Fibroblast of gingiva (primary cell): ENCODE data around the gene GPBP1.
"Not testable (repeated sequence)": the region's sequence is repeated elsewhere in the genome, so short reads cannot be mapped to it uniquely, and the experiment has no call there.

ENCODE experiments used
- DNase-seq: peaks from one replicate; pipeline ENCODE4 v3.0.0-alpha.2; 2011; ENCODE audit warnings: low read depth

The GPBP1 gene

DNA sequence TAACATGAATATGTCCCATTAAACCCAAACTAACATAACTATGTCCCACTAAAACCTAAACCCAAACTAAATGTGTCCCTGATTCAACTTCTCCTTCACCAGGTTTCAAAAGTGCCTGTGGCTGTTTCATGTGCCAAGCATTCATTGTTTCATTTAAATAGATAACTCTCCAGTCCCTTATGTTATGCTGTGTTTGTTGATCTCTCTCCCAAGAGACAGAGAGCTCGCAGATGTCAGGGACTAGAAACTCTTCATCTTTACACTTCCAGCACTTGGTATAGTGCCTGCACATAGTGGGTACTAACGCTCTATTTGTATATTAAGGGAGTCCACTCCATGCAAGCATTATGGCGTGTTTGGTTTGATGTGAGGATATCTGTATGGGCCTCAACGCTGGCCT is 118.0 kb downstream of the GPBP1 start:
- DNase-seq, result no peak

DNA sequence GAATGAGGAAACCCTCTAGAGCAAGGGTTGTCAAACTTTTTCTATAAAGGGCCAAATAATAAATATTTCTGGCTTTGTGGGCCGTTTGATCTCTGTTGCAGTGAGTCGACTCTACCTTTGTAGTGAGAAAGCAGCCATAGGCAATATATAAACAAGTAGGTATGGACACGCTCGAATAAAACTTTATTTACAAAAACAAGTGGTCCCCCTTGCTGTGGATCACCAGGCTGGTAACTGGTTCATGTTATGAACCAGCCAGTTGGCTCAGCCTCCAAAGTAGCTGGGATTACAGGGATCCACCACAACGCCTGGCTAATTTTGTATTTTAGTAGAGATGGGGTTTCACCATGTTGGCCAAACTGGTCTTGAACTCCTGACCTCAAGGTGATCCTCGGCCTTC is 118.5 kb downstream of the GPBP1 start:
- no peak for DNase-seq

DNA sequence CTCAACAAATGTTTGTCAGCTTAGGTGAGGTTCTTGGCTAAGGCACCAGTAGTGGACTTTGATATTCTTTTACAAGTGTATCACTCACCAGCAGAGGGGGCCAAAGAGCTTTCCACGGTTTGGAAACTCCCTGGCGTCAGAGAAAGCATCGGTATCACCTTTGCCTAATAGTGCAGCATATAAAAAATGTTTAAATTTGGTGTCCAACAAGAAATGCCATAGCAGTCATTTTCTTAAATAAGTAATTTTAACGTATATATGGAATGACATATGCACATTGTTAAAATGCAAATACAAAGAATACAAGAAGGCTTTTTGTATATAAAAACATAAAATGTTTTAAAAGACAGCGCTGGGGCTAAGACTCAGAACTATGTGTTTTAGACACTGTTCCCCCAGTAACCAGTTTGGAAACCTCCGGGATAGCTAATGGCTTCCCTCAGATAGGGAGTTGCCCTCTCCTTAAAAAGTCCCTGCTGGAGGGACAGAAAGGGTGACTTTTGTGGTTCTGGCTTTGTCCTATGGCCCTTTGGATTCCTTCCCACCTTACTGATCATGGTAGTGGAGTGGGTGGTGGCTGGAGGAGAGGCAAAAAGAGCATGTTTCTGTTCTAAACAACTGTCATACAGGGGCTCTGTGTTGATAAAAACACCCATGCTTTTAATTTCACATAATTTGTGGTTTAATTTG is 124.6 kb downstream of the GPBP1 start:
- peak; percentile 64 for DNase-seq

DNA sequence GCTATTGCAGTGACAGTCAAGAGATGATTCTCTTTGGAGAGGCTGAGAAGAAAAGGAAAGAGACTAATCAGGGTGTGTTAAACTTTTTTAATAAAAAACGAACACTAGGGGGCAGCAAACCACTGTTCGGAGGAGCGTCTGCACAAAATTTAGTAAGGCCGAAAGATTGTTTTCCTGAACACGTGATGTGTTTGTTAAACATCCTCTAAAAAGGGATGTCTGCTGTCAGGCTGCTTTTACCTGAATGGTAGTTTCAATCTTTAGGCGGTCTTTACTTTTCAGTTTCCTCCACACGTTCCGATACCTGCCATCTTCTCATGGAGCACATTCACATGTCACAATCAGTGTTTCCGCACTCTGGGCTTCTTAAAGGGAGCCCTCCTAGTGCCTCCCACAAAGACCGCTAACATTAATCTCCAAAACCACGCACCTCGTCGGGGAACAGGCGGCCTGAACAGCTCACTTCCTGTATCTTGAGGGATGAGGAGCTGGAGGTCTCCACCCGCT is 125.2 kb downstream of the GPBP1 start:
- DNase-seq, result peak; percentile 71

DNA sequence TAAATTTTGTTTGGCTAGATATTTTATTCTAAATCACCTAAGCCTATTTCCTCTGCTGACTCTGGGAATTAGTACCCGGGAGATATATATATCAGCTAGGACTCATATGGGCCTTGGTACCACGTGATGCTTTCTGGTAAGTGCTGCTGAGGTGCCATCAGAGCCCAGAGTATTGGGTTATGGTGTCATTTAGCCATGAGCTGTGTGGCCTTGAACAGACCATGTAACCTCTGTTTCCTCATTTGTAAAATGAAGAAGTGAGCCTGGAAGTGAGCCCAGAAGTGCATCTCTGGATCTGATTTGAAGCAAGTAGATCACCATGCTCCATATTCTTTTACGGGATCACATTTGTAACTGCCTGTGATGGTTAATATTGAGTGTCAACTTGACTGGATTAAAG is 126.1 kb downstream of the GPBP1 start:
- no peak for DNase-seq

DNA sequence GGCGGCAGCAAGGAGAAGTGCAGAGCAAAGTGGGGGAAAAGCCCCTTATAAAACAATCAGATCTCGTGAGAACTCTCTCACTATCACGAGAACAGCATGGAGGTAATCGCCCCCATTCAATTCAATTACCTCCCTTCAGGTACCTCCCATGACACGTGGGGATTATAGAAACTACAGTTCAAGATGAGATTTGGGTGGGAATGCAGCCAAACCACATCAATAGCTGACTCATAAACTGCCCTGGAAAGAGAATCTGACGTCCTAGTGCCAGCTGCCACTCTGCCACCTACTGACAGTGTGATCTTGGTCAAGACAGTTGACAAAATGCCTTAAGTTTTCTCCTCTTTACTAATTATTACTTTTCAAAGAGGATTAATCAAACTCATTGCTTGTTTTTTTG is 128.3 kb downstream of the GPBP1 start:
- no peak for DNase-seq

DNA sequence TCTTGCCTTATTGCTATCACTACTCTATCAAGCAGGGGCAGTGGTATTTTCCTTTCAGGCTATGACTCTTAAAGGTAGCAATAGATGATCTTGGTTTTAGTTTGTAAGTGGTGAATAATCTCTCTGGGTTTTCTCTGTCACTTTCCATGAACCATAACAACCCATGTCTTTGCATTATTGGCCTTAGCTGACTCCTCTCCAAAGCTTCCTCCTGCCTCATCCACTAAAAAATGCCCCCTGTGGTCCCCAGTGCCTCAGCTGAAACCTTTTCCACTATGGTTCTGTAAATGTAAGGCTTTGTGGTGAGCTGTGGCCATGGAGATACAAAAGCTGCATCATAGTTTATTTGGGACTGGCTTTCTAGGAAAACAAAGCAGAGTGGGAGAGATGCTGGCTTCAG is 128.8 kb downstream of the GPBP1 start:
- DNase-seq, result peak; percentile 8

DNA sequence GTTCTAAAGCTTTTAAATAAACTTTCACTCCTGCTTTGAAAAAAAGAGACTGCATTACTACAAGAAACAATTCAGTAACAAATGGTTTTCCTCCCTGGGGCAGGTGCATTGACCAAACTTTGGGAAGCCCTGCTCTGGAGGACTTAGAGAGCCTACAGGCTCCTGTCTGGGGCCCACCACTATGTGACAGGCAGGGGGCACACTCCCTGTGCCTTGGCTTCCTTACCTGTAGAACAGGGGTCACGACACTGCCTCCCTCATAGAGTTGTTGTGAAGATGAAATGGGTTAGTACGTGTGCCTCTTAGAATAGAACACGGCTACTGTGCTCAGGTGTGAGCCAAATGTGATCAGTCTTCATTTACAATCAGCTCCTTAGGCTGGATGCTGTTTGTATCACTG is 130.1 kb downstream of the GPBP1 start:
- DNase-seq, result no peak

DNA sequence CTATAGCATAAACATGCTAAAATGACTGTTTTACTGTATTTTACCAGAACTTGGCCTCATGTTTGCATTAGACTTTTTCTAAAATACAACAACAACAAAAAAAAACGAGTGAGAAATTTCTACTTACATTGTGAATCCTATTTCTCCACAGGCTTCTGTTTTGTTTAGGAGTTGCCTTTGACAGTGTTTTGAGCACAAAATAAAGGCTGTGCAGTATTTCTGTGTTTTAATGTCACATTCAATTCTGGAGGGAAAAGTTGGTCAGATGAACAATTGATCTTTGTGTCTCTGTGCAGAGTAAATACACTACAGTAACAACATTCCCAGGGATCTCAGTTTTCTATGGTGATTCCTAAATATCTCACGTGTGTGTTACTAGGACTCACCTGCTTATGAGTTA is 131.1 kb downstream of the GPBP1 start:
- DNase-seq, result no peak

DNA sequence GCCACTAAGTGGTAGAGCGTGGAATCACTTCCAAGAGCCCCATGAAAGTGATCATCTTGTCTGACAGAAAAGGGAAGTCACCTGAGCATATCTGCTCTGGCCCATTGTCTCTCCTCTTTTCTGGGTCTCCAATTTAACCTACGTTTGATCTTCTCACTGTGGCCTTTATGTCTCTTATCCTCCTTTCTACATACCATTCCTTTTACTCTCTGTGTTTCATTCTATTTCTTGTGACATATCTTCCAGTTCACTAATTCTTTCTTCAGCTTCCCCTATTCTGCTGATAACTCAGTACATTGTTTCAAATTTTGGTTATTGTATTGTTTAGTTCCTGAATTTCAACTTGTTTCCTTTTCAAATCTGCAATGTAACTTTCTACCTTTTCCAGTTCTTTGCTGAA is 132.5 kb downstream of the GPBP1 start:
- no peak for DNase-seq

DNA sequence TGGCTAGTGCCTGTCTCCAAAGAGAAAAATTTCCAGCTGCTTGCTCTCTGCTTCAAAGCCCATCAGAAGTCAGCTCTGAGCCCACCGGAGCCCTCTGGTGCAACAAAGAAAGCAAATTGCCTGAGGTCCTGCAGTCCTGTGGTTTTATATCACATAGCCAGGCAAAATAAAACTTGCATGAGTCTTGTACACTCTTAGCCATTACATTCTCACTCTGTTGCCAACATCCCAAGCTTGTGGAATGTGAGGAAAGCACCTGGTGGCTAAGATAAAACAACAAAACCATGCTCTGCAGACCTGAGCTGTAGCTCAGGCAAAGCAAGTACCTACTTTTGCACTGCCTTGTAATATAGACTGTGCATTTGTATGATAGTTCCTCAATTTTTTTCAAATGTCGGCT is 133.7 kb downstream of the GPBP1 start:
- no peak for DNase-seq

DNA sequence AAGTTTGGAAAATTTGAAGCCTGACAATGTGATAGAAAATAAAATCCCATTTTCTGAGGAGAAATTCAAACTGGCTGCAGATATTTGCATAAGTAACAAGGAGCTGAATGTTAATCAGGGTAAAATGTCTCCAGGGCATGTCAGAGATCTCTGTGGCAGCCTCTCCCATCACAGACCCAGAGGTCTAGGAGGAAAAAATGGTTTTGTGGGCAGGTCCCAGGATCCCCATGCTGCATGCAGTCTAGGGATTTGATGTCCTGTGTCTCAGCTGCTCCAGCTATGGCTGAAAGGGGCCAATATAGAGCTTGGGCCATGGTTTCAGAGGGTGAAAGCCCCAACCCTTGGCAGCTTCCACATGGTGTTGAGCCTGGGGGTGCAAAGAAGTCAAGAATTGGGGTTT is 135.2 kb downstream of the GPBP1 start:
- DNase-seq, result not testable (repeated sequence)

DNA sequence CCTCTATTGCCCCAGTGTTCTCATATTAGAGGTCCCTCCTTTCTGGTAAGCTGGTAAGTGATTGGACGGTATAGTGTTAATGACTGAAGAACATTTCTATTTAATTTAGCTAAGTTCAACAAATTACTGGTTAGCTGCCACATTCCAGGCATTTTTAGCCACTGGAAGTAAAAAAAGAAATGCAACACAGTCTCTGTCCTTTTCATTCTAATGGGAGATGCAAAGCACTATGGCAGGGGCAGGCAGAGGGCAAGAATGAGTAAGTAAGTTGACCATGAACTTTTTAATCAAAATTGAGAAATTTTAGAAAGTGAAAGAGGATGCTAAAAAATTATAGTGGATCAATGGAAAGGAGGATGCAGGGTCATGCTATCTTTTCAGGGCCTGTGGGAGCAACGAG is 137.4 kb downstream of the GPBP1 start:
- DNase-seq, result no peak

DNA sequence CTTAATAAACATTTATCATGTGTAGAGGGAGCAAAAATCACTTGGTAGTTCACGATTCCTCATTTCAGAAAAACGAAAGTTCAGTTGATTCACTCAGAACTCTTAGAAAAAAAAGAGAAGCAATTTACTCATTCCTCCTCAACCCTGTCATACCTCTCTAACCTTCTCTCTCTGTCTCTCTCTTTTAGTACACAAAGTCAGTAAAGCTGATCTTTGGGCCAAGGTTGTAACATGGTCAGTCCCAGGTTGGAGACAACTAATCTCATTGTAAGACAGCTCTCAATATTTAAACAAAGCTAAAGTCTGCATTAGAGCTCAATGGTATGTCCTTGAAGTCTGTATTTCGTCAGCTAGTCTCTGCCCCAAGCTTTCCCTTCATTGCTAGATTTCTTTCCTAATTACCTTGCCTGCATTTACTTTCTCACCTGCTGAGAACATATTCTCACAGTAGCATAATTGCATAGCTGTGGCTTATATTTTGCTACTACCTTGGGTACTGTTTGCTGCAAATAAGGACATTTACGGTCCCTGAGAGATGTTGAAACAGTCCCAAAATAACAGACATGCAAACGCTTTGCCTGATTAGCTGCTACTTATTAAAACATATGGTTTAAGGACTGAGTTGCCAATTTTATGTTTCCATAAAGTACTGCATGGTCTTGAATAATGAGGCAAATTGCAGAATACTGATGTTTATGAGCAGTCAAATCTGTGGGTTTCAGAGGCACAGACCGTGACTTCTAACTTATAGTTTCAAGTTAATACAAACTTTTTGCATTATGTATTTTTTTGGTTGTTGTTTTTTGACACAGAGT is 138.3 kb downstream of the GPBP1 start:
- DNase-seq, result no peak

DNA sequence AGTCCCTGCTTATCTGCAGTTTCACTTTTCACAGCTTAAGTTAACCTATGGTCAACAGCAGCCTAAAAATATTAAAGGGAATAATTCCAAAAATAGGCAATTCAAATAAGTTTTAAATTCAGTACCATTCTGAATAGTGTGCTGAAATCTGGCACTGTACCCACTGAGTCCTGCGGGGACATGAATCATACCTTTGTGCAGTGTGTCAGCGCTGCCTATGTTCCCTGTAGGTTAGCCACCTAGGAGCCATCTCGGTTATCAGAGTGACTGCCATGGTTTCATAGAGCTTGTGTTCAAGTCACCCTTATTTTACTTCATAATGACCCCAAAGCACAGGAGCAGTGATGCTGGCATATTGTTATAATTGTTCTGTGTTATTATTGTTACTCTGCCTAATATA is 139.9 kb downstream of the GPBP1 start:
- no peak for DNase-seq
